Endothelial cell of umbilical vein (primary cell): ENCODE data around the gene RPS8. TPM values are rescaled to one million over a fixed set of nuclear protein-coding genes. Genes with fewer than 3 reads are reported as not detected.
A peak's percentile ranks its signal among the peaks of the same experiment; 100 is the strongest.

Experiments used
- BruUV-seq: library from RNA; stranded (reverse); fragments of 400-500 nt; replicated peaks from 2 replicates; lab custom pipeline; 2021; lab: Mats Ljungman, UMichigan
- CTCF ChIA-PET: fragments of 300-600, 350-600 bp; sonication (Branson Sonifier 250); formaldehyde crosslinking; loops from one replicate; lab custom pipeline; 2021; ENCODE audit warnings: antibody characterized with exemption, inconsistent platforms; lab: Charles Lee
- POLR2A ChIA-PET: fragments of 300-600, 350-600 bp; sonication (Branson Sonifier 250); formaldehyde crosslinking; loops from one replicate; lab custom pipeline; 2021; ENCODE audit warnings: antibody characterized with exemption, inconsistent platforms; lab: Charles Lee
- DNase-seq: peaks from one replicate; pipeline ENCODE4 v3.0.0-alpha.2; 2011; ENCODE audit warnings: low read depth, low spot score
- FAIRE-seq: peaks from 2 replicates; lab custom pipeline; 2011; peaks lifted over from hg19 to GRCh38; lab: Jason Lieb, UNC
- H2AFZ ChIP-seq: 2 replicates; pipeline ENCODE4 v1.6.0; 2012; ENCODE audit warnings: low read depth, low read length, control low read depth, inconsistent platforms
- H3K27ac ChIP-seq: 2 replicates; pipeline ENCODE4 v1.5.1; 2011; ENCODE audit warnings: low read depth, mild to moderate bottlenecking, control low read depth, low read length, moderate library complexity; ENCODE audit not compliant: insufficient read depth
- H3K27me3 ChIP-seq, 2 experiments: 2 replicates each; pipeline versions ENCODE4 v1.6.0 to v1.6.1; 2011; ENCODE audit warnings: low read length in 2 of 2, mixed read lengths in 1 of 2; ENCODE audit not compliant: control insufficient read depth in 2 of 2, insufficient read depth in 2 of 2
- H3K36me3 ChIP-seq, 2 experiments: 2 replicates in 1 of 2; 3 replicates in 1 of 2; pipeline ENCODE4 v1.5.1; 2011; ENCODE audit warnings: low read length in 2 of 2, mild to moderate bottlenecking in 1 of 2, moderate library complexity in 1 of 2; ENCODE audit not compliant: control insufficient read depth in 2 of 2, insufficient read depth in 2 of 2; ENCODE audit errors: extremely low read depth in 1 of 2
- H3K4me1 ChIP-seq: 3 replicates; pipeline ENCODE4 v1.5.1; 2011; ENCODE audit warnings: mild to moderate bottlenecking, low read length; ENCODE audit not compliant: control insufficient read depth, insufficient read depth; ENCODE audit errors: extremely low read depth
- H3K4me2 ChIP-seq: 2 replicates; pipeline ENCODE4 v1.6.1; 2011; ENCODE audit warnings: low read length, control low read depth, mixed read lengths; ENCODE audit not compliant: insufficient read depth
- H3K4me3 ChIP-seq, 3 experiments: fragments of 200-600 bp in 1 of 3; sonication (generic), shearing (Covaris generic) in 1 of 3; replicated peaks in 1 of 3; 2 replicates each; pipeline ENCODE4 v1.5.1; 2011 to 2016; ENCODE audit warnings: control low read depth in 3 of 3, low read length in 3 of 3, mild to moderate bottlenecking in 2 of 3, inconsistent platforms in 1 of 3, low read depth in 1 of 3, moderate library complexity in 1 of 3; ENCODE audit not compliant: insufficient read depth in 1 of 3
- H3K79me2 ChIP-seq: 2 replicates; pipeline ENCODE4 v1.6.0; 2012; ENCODE audit warnings: low read length, inconsistent platforms; ENCODE audit not compliant: control insufficient read depth, insufficient read depth
- H3K9ac ChIP-seq: replicated peaks from 2 replicates; pipeline ENCODE3; 2011; ENCODE audit warnings: low read length, control low read depth; ENCODE audit not compliant: insufficient read depth; ENCODE audit errors: extremely low read depth
- H3K9me1 ChIP-seq: replicated peaks from 3 replicates; pipeline ENCODE4 v1.6.0; 2011; ENCODE audit warnings: mild to moderate bottlenecking, low read length; ENCODE audit not compliant: control insufficient read depth, insufficient read depth; ENCODE audit errors: extremely low read depth
- H3K9me3 ChIP-seq: replicated peaks from 2 replicates; pipeline ENCODE4 v1.5.1; 2012; ENCODE audit warnings: low read length, inconsistent platforms; ENCODE audit not compliant: control insufficient read depth, insufficient read depth
- H4K20me1 ChIP-seq: replicated peaks from 2 replicates; pipeline ENCODE3; 2011; ENCODE audit warnings: mild to moderate bottlenecking, low read length; ENCODE audit not compliant: control insufficient read depth, insufficient read depth; ENCODE audit errors: extremely low read depth
- CTCF ChIP-seq, 2 donors: IDR thresholded peaks; 1 replicate in 1 of 2; 2 replicates in 1 of 2; pipeline ENCODE4 v1.5.1; 2011; ENCODE audit warnings: low read length in 2 of 2, mild to moderate bottlenecking in 2 of 2, moderate library complexity in 2 of 2, control low read depth in 1 of 2, inconsistent platforms in 1 of 2, low read depth in 1 of 2; ENCODE audit not compliant: insufficient read depth in 1 of 2; ENCODE audit errors: extremely low read depth in 1 of 2
- GATA2 ChIP-seq: IDR thresholded peaks from 2 replicates; pipeline ENCODE4 v1.7.0; 2011; ENCODE audit warnings: low read depth, mild to moderate bottlenecking, moderate library complexity, mixed read lengths, low read length; ENCODE audit not compliant: insufficient read length, insufficient read depth
- JUN ChIP-seq: IDR thresholded peaks from 2 replicates; pipeline ENCODE4 v1.6.1; 2011; ENCODE audit warnings: borderline replicate concordance, low read depth; ENCODE audit not compliant: insufficient read length, insufficient read depth
- MYC ChIP-seq: IDR thresholded peaks from one replicate; pipeline ENCODE4 v1.6.1; 2011; ENCODE audit warnings: mild to moderate bottlenecking, low read depth, low read length
- dilution Hi-C: fragments of 300-500 bp; cut with MboI; formaldehyde crosslinking; loops from one replicate; pipeline ENCODE4 v1.15.0; 2019; ENCODE audit warnings: low sequenced_read_pairs; ENCODE audit not compliant: extremely low pct_ligation_motif_present
- intact Hi-C: fragments of 100-400 bp; cut with micrococcal nuclease; formaldehyde crosslinking; loops from one replicate; pipeline ENCODE4 v1.10.0; 2022
- polyA plus RNA-seq, 4 experiments: library from polyadenylated mRNA; depleted of rRNA in 3 of 4; stranded (reverse) in 3 of 4; unstranded in 1 of 4; fragments of >200 nt; gene quantifications; 2 replicates each; pipeline versions ENCODE4 v1.2.1 to v1.2.3, GENCODE V29; 2011 to 2012; ENCODE audit warnings: missing spikeins in 1 of 4
- total RNA-seq: library from RNA; stranded (reverse); gene quantifications from 2 replicates; pipeline ENCODE4 v1.2.3, GENCODE V29; 2021

Gene RPS8
- total and polyA plus RNA-seq, 2 donors (not counting 3 experiments of a cell fraction or from before 2014, with no cell fraction given): 1,842 to 2,306 TPM

- BruUV-seq: no TSS peak
- H2AFZ ChIP-seq: peak overlapping the region; percentile 52
- H3K4me1 ChIP-seq: peaks cover 22% of the 10 kb centered on the region
- CTCF ChIA-PET: interaction anchor here (0.6 to 3.5 kb wide), 6 partner anchors 11 to 397 kb away, joined by 3 to 57 read pairs (median 4); partner anchors contain the start of gene BTBD19
- H3K9me3 ChIP-seq: no peaks in the 10 kb centered on the region
- no peak overlapping the region for H3K4me2 ChIP-seq
- H3K9me1 ChIP-seq: no peaks in the 10 kb centered on the region
- DNase-seq (no peak), FAIRE-seq (no peak)
- no peaks in the 10 kb centered on the region for H3K27me3 ChIP-seq
- H4K20me1 ChIP-seq: no peaks in the 10 kb centered on the region
- dilution Hi-C loops: no loop called here
- H3K9ac ChIP-seq: no peak overlapping the region
- POLR2A ChIA-PET: interaction anchor here (0.7 to 2.3 kb wide), 2 partner anchors 19 to 24 kb away, joined by 3 to 15 read pairs; partner anchors contain the start of gene RPS8
- H3K27ac ChIP-seq: no peak overlapping the region
- intact Hi-C loops: loop anchor here (5.0 kb wide), 1 partner anchor 504 kb away; no protein-coding TSS in a partner anchor
- no peak overlapping the region for H3K4me3 ChIP-seq
- peaks cover 33% of the 10 kb centered on the region for H3K79me2 ChIP-seq
- TF ChIP-seq GATA2 (no peak), MYC (no peak), JUN (no peak), CTCF (IDR thresholded peaks at IDR 0.05; ENCODE audit: extremely low read depth in 1 of 2, insufficient read depth in 1 of 2, low read depth in 1 of 2, low read length in 2 of 2) (no peak)
- peaks cover 4 to 11% of the 10 kb centered on the region in 2 experiments for H3K36me3 ChIP-seq
Observed at GRCh38 chr1:44798481-44799365, 23.4 kb downstream of the RPS8 start.
